ENCODE measurements around the gene NECTIN3. TPM values are rescaled to one million over a fixed set of nuclear protein-coding genes. Genes with fewer than 3 reads are reported as not detected.

NECTIN3 gene
- total RNA-seq, 1 donor from 2014 or later, result 104 TPM

- Histone ChIP-seq H3K27ac (no peak overlapping the region), H3K4me1 (peaks cover 0 to 3% of the 10 kb centered on the region in 2 donors), H3K36me3 (no peaks in the 10 kb centered on the region), H3K9me3 (no peaks in the 10 kb centered on the region), H3K27me3 (no peaks in the 10 kb centered on the region), H3K4me3 (no peak overlapping the region)
- intact Hi-C loops (cut with DNase I), result no loop called here
- TF ChIP-seq, protein P1, sequence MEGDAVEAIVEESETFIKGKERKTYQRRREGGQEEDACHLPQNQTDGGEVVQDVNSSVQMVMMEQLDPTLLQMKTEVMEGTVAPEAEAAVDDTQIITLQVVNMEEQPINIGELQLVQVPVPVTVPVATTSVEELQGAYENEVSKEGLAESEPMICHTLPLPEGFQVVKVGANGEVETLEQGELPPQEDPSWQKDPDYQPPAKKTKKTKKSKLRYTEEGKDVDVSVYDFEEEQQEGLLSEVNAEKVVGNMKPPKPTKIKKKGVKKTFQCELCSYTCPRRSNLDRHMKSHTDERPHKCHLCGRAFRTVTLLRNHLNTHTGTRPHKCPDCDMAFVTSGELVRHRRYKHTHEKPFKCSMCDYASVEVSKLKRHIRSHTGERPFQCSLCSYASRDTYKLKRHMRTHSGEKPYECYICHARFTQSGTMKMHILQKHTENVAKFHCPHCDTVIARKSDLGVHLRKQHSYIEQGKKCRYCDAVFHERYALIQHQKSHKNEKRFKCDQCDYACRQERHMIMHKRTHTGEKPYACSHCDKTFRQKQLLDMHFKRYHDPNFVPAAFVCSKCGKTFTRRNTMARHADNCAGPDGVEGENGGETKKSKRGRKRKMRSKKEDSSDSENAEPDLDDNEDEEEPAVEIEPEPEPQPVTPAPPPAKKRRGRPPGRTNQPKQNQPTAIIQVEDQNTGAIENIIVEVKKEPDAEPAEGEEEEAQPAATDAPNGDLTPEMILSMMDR (IDR thresholded peaks at IDR 0.05), result no peak
- DNase-seq (ENCODE audit: low spot score in 2 of 2), result no peak
These were observed 20.3 kb upstream of the NECTIN3 start for GRCh38 chr3:111051354-111051753.

DNA sequence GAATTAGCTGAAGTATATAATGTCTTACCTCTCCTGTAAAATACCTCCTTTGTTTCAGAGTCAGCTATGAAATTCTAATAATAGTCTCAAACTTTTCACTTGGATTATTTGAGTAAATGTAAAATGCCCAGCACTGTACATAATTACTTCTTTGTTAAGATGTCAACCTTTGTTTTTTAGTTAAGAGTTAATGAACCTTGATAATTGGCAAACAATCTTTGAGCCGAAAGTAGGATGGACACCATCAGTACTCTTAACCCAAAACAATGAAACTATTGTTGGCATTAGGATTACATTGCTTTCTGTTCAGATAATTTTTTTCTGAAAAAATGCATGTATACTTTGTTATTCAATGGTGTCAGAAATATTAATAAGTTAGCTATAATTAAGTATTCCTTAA lies 3.0 kb upstream of the NECTIN3 start:
- no peak overlapping the region for H3K4me3 ChIP-seq
- H3K27ac ChIP-seq, result no peak overlapping the region
- no peaks in the 10 kb centered on the region for H3K27me3 ChIP-seq
- TF ChIP-seq, protein P1 (IDR thresholded peaks at IDR 0.05), result no peak
- intact Hi-C loops (cut with DNase I), result no loop called here
- H3K4me1 ChIP-seq, result peaks cover 0 to 4% of the 10 kb centered on the region in 2 donors
- no peaks in the 10 kb centered on the region for H3K36me3 ChIP-seq
- H3K9me3 ChIP-seq, result no peaks in the 10 kb centered on the region
- DNase-seq (ENCODE audit: low spot score in 2 of 2), result no peak

DNA sequence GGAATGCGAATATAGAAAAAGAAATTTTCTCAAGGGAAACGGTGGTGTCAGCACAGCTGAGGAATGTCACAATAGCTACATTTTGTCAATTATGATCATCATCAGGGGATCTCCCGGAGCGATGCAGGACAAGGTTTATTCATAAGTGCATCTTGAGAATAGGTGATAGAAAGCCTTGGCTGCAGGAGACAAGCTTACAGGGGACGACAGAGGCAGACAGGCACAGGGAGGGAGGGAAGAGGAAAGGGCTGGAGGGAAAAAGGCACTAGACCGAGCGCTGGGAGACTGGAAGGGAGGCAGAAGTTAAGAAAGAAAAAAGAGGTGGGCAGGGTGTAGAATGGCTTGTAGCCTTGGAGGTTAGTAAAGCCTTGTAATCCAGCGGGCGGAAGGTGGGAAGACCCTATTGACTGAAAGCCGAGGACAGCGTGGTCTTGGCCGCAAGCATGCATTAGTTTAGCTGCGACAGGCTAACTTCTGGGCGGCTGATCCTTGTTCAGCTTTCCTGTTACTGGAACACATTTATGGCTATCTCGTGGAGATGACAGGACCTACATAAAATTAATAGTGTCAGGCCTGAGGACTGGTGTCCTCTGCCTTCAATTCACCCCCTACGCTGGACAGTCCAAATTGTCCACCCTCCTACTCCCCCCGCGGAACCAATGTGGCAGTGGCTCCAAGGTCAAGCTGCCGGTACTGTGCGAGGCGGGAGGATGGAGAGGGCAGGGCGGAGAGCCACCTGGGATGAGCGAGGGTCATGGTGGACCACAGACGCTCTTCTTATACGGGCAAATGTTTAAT lies 1.4 kb upstream of the NECTIN3 start:
- intact Hi-C loops (cut with DNase I), result loop anchor here (2.0 to 10.0 kb wide), 5 partner anchors 658 to 1535 kb away; no protein-coding TSS in a partner anchor
- no peak for DNase-seq (ENCODE audit: low spot score in 2 of 2)

GRCh38 chr3:111070772-111071256 lies 802 bp upstream of the NECTIN3 start:
- peak overlapping the region; percentile 94 to 98 for H3K27ac ChIP-seq
- TF ChIP-seq, protein P1 (IDR thresholded peaks at IDR 0.05), result no peak
- no peaks in the 10 kb centered on the region for H3K27me3 ChIP-seq
- no peaks in the 10 kb centered on the region for H3K9me3 ChIP-seq
- H3K36me3 ChIP-seq, result no peaks in the 10 kb centered on the region
- H3K4me3 ChIP-seq, result peak overlapping the region; percentile 95
- peaks cover 0 to 6% of the 10 kb centered on the region in 2 donors for H3K4me1 ChIP-seq
- intact Hi-C loops (cut with DNase I), result loop anchor here (2.0 to 10.0 kb wide), 5 partner anchors 659 to 1536 kb away; no protein-coding TSS in a partner anchor
- DNase-seq (ENCODE audit: low spot score in 2 of 2), result no peak

More for the DNA sequence above, 1.4 kb upstream of the NECTIN3 start:
- peaks cover 0 to 5% of the 10 kb centered on the region in 2 donors for H3K4me1 ChIP-seq
- peak overlapping the region; percentile 95 for H3K4me3 ChIP-seq
- peak overlapping the region; percentile 94 to 98 for H3K27ac ChIP-seq
- no peaks in the 10 kb centered on the region for H3K27me3 ChIP-seq
- TF ChIP-seq, protein P1 (IDR thresholded peaks at IDR 0.05), result no peak
- no peaks in the 10 kb centered on the region for H3K36me3 ChIP-seq
- H3K9me3 ChIP-seq, result no peaks in the 10 kb centered on the region

DNA sequence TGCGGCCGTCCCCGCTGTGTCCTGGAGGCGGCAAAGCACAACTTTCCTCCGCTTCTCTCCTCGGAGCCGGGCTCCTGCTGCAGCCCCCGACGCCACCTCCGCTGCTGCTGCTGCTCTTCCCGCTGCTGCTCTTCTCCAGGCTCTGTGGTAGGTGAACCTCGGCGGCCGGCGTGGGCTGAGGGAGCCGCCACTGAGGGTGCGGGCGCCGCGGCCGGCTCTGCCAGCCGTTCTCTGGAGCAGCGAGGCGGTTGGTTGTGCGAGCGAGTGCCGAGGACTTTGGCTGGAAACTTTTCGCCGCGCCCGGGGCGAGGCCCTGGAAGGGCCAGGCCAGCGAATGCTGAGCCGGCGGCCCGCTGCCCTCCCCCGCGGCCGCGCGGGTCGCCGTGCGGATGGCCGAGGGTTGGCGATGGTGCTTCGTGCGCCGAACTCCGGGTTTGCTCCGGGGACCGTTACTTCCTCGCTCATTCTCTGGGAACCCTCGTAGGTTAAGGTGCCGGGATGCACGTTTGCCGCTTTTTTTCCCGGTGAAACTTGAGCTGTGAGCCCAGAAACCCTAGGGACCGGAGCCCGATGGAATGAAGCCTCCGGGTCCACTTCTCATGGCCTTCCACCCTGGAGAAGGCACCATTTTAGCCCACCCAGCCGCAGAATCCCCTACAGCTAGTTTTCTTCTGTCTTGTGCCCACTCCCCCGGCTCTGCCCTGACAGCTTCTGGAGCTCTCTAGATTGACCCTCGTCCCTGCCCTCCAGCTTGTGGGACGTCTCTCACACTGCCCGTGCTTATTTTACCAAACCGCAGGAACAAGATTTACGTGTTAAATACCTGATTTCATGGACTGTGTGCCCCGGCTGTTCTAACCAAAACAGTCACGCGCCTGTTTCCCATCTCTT lies 660 bp downstream of the NECTIN3 start:
- peaks cover 0 to 6% of the 10 kb centered on the region in 2 donors for H3K4me1 ChIP-seq
- intact Hi-C loops (cut with DNase I), result loop anchor here (5.0 to 10.0 kb wide), 4 partner anchors 660 to 1537 kb away; no protein-coding TSS in a partner anchor
- no peaks in the 10 kb centered on the region for H3K27me3 ChIP-seq
- peak overlapping the region; percentile 94 to 98 for H3K27ac ChIP-seq
- TF ChIP-seq, protein P1 (IDR thresholded peaks at IDR 0.05), result no peak
- H3K9me3 ChIP-seq, result no peaks in the 10 kb centered on the region
- peak overlapping the region; percentile 95 for H3K4me3 ChIP-seq
- DNase-seq (ENCODE audit: low spot score in 2 of 2), result no peak
- H3K36me3 ChIP-seq, result no peaks in the 10 kb centered on the region

Data from ascending aorta (tissue), 2 donors.